GM19463 (cell line): ENCODE results near the gene PIK3C2B.

Experiments used
- ATAC-seq: cut with Tn5 transposase; IDR thresholded peaks from one replicate; pipeline ENCODE4 v1.9.1; 2021; ENCODE audit warnings: mild to moderate bottlenecking, moderate library complexity; ENCODE audit not compliant: unreplicated experiment

Gene PIK3C2B

GRCh38 chr1:204461331-204462228 lies 33.0 kb downstream of the PIK3C2B start:
- ATAC-seq, result no peak

GRCh38 chr1:204460346-204460745 lies 34.3 kb downstream of the PIK3C2B start:
- no peak for ATAC-seq

GRCh38 chr1:204459706-204460105 lies 34.9 kb downstream of the PIK3C2B start:
- no peak for ATAC-seq

- no peak for ATAC-seq
Observed at GRCh38 chr1:204457666-204458065, 36.9 kb downstream of the PIK3C2B start.

- ATAC-seq, result no peak
Observed at GRCh38 chr1:204456826-204457442, 37.7 kb downstream of the PIK3C2B start.

GRCh38 chr1:204455831-204456145 lies 38.8 kb downstream of the PIK3C2B start:
- no peak for ATAC-seq

- ATAC-seq, result no peak
Observed at GRCh38 chr1:204455063-204455830, 39.4 kb downstream of the PIK3C2B start.

- ATAC-seq, result no peak
Observed at GRCh38 chr1:204454476-204454875, 40.1 kb downstream of the PIK3C2B start.

- peak; percentile 93 for ATAC-seq
Observed at GRCh38 chr1:204453141-204453772, 41.3 kb downstream of the PIK3C2B start.

GRCh38 chr1:204451352-204452124 lies 43.1 kb downstream of the PIK3C2B start:
- ATAC-seq, result no peak

- no peak for ATAC-seq
Observed at GRCh38 chr1:204450461-204451257, 43.9 kb downstream of the PIK3C2B start.

- no peak for ATAC-seq
Observed at GRCh38 chr1:204449678-204450280, 44.8 kb downstream of the PIK3C2B start.

- ATAC-seq, result no peak
Observed at GRCh38 chr1:204448991-204449677, 45.5 kb downstream of the PIK3C2B start.

GRCh38 chr1:204448344-204448964 lies 46.2 kb downstream of the PIK3C2B start:
- no peak for ATAC-seq

- ATAC-seq, result no peak
Observed at GRCh38 chr1:204447736-204448135, 46.9 kb downstream of the PIK3C2B start.

GRCh38 chr1:204447190-204447589 lies 47.4 kb downstream of the PIK3C2B start:
- no peak for ATAC-seq

- ATAC-seq, result peak; percentile 81
Observed at GRCh38 chr1:204446413-204447111, 48.0 kb downstream of the PIK3C2B start.
